Astrocyte (in vitro differentiated cells and primary cell): ENCODE data around the gene PEAK1.

Source experiments
- CTCF ChIP-seq: IDR thresholded peaks from 2 replicates; pipeline ENCODE4 v1.5.1; 2011; ENCODE audit warnings: low read depth, mild to moderate bottlenecking, inconsistent platforms, low read length, moderate library complexity; ENCODE audit not compliant: insufficient read depth
- EZH2 ChIP-seq: IDR thresholded peaks from 2 replicates; pipeline ENCODE4 v1.6.1; 2012; ENCODE audit warnings: mild to moderate bottlenecking, low read length, inconsistent platforms; ENCODE audit not compliant: insufficient read depth

- TF ChIP-seq CTCF (no peak), EZH2 (no peak)
Measured at GRCh38 chr15:77148191-77148590, 271.7 kb downstream of the PEAK1 start.
